Tibial nerve (tissue), 4 donors: ENCODE data around the gene ANGPTL8. TPM values are rescaled to one million over a fixed set of nuclear protein-coding genes. Genes with fewer than 3 reads are reported as not detected.
A peak's percentile ranks its signal among the peaks of the same experiment; 100 is the strongest.

Experiments
- DNase-seq, 2 donors: peaks; one replicate each; pipeline ENCODE4 v3.0.0-alpha.2; 2019; ENCODE audit warnings: low spot score in 2 of 2
- H3K27ac ChIP-seq, 4 donors: fragments of 200-600 bp; sonication (generic) in 3 of 4; one replicate each; pipeline ENCODE4 v1.5.1; 2017 to 2019; ENCODE audit warnings: mild to moderate bottlenecking in 1 of 4
- H3K27me3 ChIP-seq, 2 donors: fragments of 200-600 bp; sonication (generic) in 1 of 2; one replicate each; pipeline versions ENCODE4 v1.5.1 to v1.6.0; 2017 to 2019
- H3K36me3 ChIP-seq, 3 donors: fragments of 200-600 bp; sonication (generic); one replicate each; pipeline ENCODE4 v1.5.1; 2018 to 2019
- H3K4me1 ChIP-seq, 4 donors: fragments of 200-600 bp; sonication (generic) in 3 of 4; one replicate each; pipeline ENCODE4 v1.5.1; 2017 to 2019
- H3K4me3 ChIP-seq, 4 donors: fragments of 200-600 bp; sonication (generic) in 3 of 4; one replicate each; pipeline ENCODE4 v1.5.1; 2017 to 2019; ENCODE audit warnings: mild to moderate bottlenecking in 1 of 4, moderate library complexity in 1 of 4
- H3K9me3 ChIP-seq, 4 donors: fragments of 200-600 bp; sonication (generic) in 3 of 4; one replicate each; pipeline ENCODE4 v1.5.1; 2017 to 2019
- EP300 ChIP-seq, 2 donors: sonication (generic); formaldehyde crosslinking; IDR thresholded peaks; one replicate each; pipeline ENCODE4 v1.6.1; 2017; ENCODE audit warnings: antibody characterized with exemption in 2 of 2, mild to moderate bottlenecking in 1 of 2
- POLR2A ChIP-seq, 2 donors: fragments of 450-650 bp; IDR thresholded peaks; one replicate each; pipeline ENCODE4 v1.6.1; 2017; ENCODE audit warnings: antibody characterized with exemption in 2 of 2, mild to moderate bottlenecking in 2 of 2, moderate library complexity in 2 of 2
- WGBS, 2 donors: methylation state at CpG; one replicate each; pipeline ENCODE4 v1.1.5; 2018; 5-methylcytosine and 5-hydroxymethylcytosine counted together
- total RNA-seq, 4 donors: library from RNA; depleted of rRNA; stranded (reverse); fragments of >200 nt; gene quantifications; one replicate each; pipeline ENCODE4 v1.1.0, GENCODE V29; 2016
- TF ChIP-seq, protein P1 (sequence below), 5 experiments: fragments of 200-600 bp in 3 of 5; fragments of 450-650 bp in 2 of 5; sonication (generic) in 3 of 5; IDR thresholded peaks; one replicate each; pipeline ENCODE4 v1.5.1; 2016 to 2019; ENCODE audit warnings: antibody characterized with exemption in 5 of 5, mild to moderate bottlenecking in 3 of 5, moderate library complexity in 2 of 5

The ANGPTL8 gene
- total RNA-seq, 4 donors from 2014 or later, result 2.0 to 13.2 (median 10.8) TPM; not detected in 1

DNA sequence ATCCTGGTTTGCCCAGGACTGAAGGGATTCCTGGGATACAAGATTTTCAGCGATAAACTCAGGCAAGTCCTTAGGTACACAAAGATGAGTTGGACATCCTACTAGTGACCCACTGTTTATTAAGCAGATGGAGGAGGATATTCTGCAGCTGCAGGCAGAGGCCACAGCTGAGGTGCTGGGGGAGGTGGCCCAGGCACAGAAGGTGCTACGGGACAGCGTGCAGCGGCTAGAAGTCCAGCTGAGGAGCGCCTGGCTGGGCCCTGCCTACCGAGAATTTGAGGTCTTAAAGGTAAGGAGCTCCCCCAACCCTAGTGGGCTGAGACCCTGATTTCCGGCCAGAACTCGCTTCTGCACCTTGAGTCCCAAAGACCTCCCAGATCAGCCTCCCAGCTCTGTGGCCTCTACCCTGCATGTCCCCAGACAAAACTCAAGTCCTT lies 607 bp downstream of the ANGPTL8 start:
- WGBS, 2 donors, result 94 to 98% methylated on average over 8 of the region's 8 CpGs
- Histone ChIP-seq H3K4me1 (peaks cover 0 to 10% (median 2%) of the 10 kb centered on the region in 4 donors), H3K36me3 (peaks cover 0 to 67% (median 0%) of the 10 kb centered on the region in 3 donors), H3K27ac (no peak overlapping the region), H3K27me3 (no peaks in the 10 kb centered on the region), H3K4me3 (no peak overlapping the region), H3K9me3 (peaks cover 0 to 13% (median 0%) of the 10 kb centered on the region in 4 donors)
- TF ChIP-seq POLR2A (IDR thresholded peaks at IDR 0.05) (no peak), EP300 (IDR thresholded peaks at IDR 0.05) (no peak)
- TF ChIP-seq, protein P1, sequence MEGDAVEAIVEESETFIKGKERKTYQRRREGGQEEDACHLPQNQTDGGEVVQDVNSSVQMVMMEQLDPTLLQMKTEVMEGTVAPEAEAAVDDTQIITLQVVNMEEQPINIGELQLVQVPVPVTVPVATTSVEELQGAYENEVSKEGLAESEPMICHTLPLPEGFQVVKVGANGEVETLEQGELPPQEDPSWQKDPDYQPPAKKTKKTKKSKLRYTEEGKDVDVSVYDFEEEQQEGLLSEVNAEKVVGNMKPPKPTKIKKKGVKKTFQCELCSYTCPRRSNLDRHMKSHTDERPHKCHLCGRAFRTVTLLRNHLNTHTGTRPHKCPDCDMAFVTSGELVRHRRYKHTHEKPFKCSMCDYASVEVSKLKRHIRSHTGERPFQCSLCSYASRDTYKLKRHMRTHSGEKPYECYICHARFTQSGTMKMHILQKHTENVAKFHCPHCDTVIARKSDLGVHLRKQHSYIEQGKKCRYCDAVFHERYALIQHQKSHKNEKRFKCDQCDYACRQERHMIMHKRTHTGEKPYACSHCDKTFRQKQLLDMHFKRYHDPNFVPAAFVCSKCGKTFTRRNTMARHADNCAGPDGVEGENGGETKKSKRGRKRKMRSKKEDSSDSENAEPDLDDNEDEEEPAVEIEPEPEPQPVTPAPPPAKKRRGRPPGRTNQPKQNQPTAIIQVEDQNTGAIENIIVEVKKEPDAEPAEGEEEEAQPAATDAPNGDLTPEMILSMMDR (IDR thresholded peaks at IDR 0.05), result no peak
- no peak for DNase-seq

DNA sequence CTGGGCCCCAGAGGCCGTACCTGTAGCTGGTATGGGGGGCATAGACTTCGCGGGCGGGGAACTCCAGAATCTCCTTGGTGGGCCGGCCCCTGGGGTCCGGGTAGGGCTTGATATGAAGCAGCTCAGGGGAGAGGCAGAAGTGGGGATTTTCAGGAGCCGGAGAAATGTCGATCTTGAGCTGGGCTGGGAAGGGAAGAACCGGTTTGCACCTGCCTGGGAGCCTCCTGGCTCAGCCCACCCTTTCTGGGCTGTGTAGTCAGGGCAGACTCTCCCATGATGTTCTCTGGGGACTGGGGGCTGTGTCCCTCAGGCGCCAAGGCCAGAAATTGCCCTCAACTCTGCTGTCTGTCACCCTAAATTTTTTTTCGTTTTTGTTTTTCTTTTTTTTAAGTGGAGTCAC lies 2.6 kb downstream of the ANGPTL8 start:
- Histone ChIP-seq H3K36me3 (peaks cover 0 to 53% (median 0%) of the 10 kb centered on the region in 3 donors), H3K4me3 (no peak overlapping the region), H3K9me3 (peaks cover 0 to 13% (median 0%) of the 10 kb centered on the region in 4 donors), H3K4me1 (peaks cover 0 to 10% (median 2%) of the 10 kb centered on the region in 4 donors), H3K27ac (no peak overlapping the region), H3K27me3 (no peaks in the 10 kb centered on the region)
- WGBS, 2 donors, result 84 to 85% methylated on average over 11 of the region's 11 CpGs
- no peak for TF ChIP-seq POLR2A (IDR thresholded peaks at IDR 0.05)
- TF ChIP-seq EP300 (IDR thresholded peaks at IDR 0.05), result no peak
- TF ChIP-seq, protein P1 (IDR thresholded peaks at IDR 0.05), result no peak
- DNase-seq, result no peak

DNA sequence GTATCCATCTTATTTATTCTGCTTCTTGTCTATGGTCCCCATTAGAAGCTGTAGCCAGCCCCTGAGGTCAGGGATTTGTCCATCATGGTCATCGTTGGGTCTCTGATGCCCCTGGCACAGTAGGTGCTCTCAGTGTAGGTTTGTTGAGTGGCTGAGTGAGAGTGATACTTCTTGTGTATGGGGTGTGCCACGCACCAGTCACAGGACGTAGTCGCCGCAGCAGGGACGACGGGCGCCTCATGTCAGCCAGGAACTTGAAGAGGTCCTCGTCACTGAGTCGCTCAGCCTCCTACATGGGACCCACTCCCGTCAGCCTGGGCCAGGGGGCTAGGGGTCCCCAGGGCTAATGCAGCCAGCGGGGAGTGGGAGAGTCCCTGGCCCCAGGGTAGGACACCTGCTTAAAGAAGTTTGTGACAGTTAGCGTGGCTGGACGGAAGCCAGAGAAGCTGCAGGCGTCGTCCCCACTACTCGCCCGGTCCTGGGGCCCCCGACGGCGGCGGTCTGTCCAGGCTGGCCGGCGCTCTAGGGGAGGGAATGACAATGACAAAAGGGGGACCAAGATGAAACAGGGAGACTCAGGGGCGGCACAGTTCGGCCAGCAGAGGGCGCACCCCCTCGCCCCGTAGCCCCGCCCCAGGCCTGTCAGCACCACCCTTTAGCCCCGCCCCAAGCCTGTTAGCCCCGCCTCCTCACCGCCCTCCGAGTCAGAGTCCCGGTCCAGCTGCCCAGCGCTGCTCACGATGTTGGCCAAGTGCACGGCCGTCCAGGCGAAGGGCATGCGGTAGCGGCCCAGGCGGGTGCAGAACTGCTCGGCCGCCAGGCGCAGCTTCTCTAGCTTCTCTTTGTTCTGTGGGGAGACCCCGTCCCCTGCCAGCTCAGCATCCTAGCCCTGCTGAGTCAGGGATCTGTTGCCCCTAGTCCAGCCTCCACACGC lies 3.7 kb downstream of the ANGPTL8 start:
- Histone ChIP-seq H3K36me3 (peaks cover 0 to 49% (median 0%) of the 10 kb centered on the region in 3 donors), H3K27ac (peak overlapping the region in 2 of 4 donors; percentile 46 to 69)
- WGBS, 2 donors, result 36 to 43% methylated on average over 28 to 48 of the region's 48 CpGs

DNA sequence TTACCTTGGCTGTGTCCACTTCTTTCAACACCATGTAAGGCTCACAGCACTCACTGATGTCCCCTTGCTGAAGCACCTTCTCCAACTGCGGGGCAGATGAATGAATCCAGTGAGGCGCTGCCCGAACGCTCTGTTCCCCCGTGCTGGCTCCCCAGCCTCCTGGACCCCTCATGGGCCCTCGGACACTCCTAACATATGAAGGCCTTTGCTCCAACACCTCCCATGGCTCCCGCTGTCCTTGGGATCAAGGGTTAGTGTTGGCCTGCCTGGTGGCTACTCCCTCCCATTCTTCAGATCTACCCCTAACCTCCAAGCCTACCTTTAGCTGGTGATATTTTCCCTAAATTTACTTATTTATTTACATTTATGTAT lies 4.4 kb downstream of the ANGPTL8 start:
- H3K4me3 ChIP-seq, result peak overlapping the region in 1 of 4 donors; percentile 23
- peaks cover 0 to 21% (median 7%) of the 10 kb centered on the region in 4 donors for H3K4me1 ChIP-seq
- TF ChIP-seq EP300 (IDR thresholded peaks at IDR 0.05), result peak in 1 of 2 donors; percentile 1
- TF ChIP-seq, protein P1 (IDR thresholded peaks at IDR 0.05), result no peak
- TF ChIP-seq POLR2A (IDR thresholded peaks at IDR 0.05), result no peak
- H3K36me3 ChIP-seq, result peaks cover 0 to 46% (median 0%) of the 10 kb centered on the region in 3 donors
- peak overlapping the region in 2 of 4 donors; percentile 46 to 69 for H3K27ac ChIP-seq
- H3K27me3 ChIP-seq, result no peaks in the 10 kb centered on the region
- no peak for DNase-seq
- WGBS, 2 donors, result 95 to 97% methylated on average over 7 of the region's 7 CpGs
- peaks cover 0 to 9% (median 0%) of the 10 kb centered on the region in 4 donors for H3K9me3 ChIP-seq

More for the DNA sequence above, 3.7 kb downstream of the ANGPTL8 start:
- peak; percentile 94 to 97 for DNase-seq
- peak in 1 of 2 donors; percentile 38 for TF ChIP-seq POLR2A (IDR thresholded peaks at IDR 0.05)
- peak in 1 of 2 donors; percentile 50 for TF ChIP-seq EP300 (IDR thresholded peaks at IDR 0.05)
- TF ChIP-seq, protein P1 (IDR thresholded peaks at IDR 0.05), result peak; percentile 69 to 92 (median 84)
- Histone ChIP-seq H3K4me3 (peak overlapping the region in 1 of 4 donors; percentile 23), H3K27me3 (no peaks in the 10 kb centered on the region), H3K9me3 (peaks cover 0 to 13% (median 0%) of the 10 kb centered on the region in 4 donors), H3K4me1 (peaks cover 0 to 20% (median 7%) of the 10 kb centered on the region in 4 donors)
